OCI-LY1 (cell line): ENCODE results near the gene ZBTB8B.

ENCODE experiments used
- EZH2 ChIP-seq: fragments of 200-600 bp; sonication (generic), shearing (Covaris generic); IDR thresholded peaks from 2 replicates; pipeline ENCODE4 v1.8.0; 2017; ENCODE audit warnings: borderline replicate concordance, mixed run types, mild to moderate bottlenecking, antibody characterized with exemption, low read length, moderate library complexity, mixed read lengths
- TF ChIP-seq, protein P1 (sequence below): fragments of 200-600 bp; sonication (generic), shearing (Covaris generic); IDR thresholded peaks from 2 replicates; pipeline ENCODE4 v1.5.1; 2017; ENCODE audit warnings: mild to moderate bottlenecking, antibody characterized with exemption, low read length, moderate library complexity, mixed read lengths

- TF ChIP-seq, protein P1, sequence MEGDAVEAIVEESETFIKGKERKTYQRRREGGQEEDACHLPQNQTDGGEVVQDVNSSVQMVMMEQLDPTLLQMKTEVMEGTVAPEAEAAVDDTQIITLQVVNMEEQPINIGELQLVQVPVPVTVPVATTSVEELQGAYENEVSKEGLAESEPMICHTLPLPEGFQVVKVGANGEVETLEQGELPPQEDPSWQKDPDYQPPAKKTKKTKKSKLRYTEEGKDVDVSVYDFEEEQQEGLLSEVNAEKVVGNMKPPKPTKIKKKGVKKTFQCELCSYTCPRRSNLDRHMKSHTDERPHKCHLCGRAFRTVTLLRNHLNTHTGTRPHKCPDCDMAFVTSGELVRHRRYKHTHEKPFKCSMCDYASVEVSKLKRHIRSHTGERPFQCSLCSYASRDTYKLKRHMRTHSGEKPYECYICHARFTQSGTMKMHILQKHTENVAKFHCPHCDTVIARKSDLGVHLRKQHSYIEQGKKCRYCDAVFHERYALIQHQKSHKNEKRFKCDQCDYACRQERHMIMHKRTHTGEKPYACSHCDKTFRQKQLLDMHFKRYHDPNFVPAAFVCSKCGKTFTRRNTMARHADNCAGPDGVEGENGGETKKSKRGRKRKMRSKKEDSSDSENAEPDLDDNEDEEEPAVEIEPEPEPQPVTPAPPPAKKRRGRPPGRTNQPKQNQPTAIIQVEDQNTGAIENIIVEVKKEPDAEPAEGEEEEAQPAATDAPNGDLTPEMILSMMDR: no peak
- no peak for TF ChIP-seq EZH2
Observed at GRCh38 chr1:32470991-32471694, 6.3 kb downstream of the ZBTB8B start.
